NB4 (cell line): ENCODE results near the gene CD93.

Experiments
- POLR2A ChIP-seq: IDR thresholded peaks from 2 replicates; pipeline ENCODE4 v1.6.1; 2011; ENCODE audit warnings: mild to moderate bottlenecking; ENCODE audit not compliant: insufficient read length; ENCODE audit errors: extremely low read depth
- TF ChIP-seq, protein P1 (sequence below): IDR thresholded peaks from one replicate; pipeline ENCODE4 v1.5.1; 2012; ENCODE audit warnings: low read depth, low read length
- TF ChIP-seq, protein P2 (sequence below): IDR thresholded peaks from 2 replicates; pipeline ENCODE4 v1.6.1; 2011; ENCODE audit warnings: low read depth, low read length

DNA sequence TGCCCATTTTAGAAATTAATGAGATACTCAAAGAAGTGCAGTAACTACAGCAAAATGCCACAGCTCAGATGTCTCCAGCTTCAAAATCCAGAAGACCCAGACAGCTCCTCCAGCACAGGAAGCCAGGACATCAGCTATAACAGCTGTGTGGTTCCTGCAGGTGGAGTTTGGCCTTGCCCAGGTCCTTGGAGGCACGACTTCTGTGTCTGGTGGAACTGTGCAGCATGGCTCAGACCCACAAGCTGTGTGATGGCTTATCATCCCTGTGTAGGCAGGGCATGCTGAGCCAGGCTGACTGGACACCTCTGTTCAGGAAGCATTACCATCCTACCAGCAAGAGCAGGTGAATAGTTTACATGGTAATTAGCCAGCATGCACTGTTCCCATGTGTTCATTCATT, 26.5 kb upstream of the CD93 start:
- TF ChIP-seq, protein P1, sequence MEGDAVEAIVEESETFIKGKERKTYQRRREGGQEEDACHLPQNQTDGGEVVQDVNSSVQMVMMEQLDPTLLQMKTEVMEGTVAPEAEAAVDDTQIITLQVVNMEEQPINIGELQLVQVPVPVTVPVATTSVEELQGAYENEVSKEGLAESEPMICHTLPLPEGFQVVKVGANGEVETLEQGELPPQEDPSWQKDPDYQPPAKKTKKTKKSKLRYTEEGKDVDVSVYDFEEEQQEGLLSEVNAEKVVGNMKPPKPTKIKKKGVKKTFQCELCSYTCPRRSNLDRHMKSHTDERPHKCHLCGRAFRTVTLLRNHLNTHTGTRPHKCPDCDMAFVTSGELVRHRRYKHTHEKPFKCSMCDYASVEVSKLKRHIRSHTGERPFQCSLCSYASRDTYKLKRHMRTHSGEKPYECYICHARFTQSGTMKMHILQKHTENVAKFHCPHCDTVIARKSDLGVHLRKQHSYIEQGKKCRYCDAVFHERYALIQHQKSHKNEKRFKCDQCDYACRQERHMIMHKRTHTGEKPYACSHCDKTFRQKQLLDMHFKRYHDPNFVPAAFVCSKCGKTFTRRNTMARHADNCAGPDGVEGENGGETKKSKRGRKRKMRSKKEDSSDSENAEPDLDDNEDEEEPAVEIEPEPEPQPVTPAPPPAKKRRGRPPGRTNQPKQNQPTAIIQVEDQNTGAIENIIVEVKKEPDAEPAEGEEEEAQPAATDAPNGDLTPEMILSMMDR: no peak
- TF ChIP-seq, protein P2, sequence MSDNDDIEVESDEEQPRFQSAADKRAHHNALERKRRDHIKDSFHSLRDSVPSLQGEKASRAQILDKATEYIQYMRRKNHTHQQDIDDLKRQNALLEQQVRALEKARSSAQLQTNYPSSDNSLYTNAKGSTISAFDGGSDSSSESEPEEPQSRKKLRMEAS: no peak
- no peak for TF ChIP-seq POLR2A
